ENCODE results near the gene YBX1. TPM values are rescaled to one million over a fixed set of nuclear protein-coding genes. Genes with fewer than 3 reads are reported as not detected.
"Not testable (repeated sequence)": the region's sequence is repeated elsewhere in the genome, so short reads cannot be mapped to it uniquely, and the experiment has no call there.

YBX1 gene
- total RNA-seq, 1 experiment from 2014 or later, result 821 TPM

DNA sequence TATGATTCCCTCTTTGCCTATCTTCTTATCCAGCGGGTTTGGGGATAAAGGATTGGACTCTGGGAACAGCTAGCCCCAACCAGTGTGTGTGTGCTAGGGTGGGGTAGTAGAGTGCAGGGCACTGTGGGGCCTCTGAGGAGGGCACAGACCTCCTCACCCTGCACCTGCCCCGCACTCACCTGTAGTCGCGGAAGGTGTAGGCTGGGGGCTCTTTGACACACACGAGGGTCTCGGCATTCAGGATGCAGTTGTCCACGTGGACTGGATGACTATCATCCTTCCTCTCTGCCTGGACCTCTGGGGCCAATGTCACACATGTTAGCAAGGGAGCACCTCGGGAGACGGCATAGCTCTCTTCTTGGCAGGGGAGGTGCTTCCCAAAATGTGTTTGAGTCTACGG lies 65.8 kb downstream of the YBX1 start:
- DNase-seq (ENCODE audit: low spot score), result no peak

DNA sequence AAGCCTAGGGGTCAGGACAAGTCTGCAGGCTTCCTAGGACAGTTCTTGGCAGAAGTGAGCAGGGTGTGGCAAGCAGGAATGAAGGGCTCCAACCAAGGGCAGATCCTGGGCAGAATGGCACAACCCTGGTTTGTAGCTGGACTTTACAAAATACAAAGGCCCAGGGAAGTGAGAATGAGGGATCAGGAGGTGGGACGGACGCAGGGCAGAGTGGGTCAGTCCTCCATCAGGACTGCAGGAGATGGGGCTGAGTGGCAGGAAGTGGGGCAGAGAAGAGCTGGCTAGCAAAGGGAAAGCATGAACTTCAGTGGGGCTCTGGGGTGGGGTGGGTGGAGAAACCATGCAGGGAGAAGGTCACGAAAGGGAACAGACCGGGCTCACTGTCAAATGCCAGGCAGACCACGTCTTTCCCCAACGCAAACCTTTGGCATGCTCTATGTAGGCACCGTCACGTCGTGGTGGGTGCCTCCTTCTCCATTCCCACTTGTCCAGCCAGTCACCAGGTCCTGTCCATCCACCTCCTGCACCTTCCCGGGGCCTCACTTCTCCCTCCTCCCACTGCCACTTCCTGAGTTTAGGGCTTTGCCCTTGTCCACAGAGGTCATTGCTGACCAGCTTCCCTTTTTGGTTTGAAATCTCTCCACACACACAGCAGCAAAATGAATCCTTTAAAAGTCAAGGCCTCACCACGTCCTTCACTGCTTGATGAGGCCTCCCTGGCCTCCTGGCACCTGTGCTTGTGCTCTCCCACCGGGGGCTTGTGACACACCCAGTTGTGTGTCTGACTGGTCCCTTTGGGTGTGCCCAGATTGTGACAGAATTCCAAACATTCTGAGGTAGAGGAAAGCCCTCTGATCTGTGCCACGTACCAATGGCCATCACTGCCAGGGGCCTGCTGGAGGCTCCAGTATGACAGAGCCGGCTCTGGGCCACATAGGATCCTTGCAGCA lies 66.5 kb downstream of the YBX1 start:
- no peak for DNase-seq (ENCODE audit: low spot score)

DNA sequence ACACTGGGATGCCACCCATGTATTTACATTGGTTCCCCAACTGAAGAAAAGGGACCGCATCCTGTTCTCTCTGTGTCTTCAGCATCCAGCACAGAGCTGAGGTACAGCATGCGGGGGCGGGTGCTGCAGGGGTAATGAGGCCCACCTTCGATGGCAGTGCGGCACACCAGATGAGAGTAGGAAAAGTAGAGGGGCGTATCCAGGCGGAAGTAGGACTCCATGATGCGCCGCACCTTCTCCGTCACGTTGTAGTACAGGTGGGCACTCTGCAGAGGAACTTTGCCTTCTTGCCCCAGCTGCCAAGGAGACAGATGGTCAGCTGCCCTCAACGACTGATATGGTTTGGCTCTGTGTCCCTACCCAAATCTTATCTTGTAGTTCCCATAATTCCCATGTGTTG lies 67.8 kb downstream of the YBX1 start:
- DNase-seq (ENCODE audit: low spot score), result no peak

DNA sequence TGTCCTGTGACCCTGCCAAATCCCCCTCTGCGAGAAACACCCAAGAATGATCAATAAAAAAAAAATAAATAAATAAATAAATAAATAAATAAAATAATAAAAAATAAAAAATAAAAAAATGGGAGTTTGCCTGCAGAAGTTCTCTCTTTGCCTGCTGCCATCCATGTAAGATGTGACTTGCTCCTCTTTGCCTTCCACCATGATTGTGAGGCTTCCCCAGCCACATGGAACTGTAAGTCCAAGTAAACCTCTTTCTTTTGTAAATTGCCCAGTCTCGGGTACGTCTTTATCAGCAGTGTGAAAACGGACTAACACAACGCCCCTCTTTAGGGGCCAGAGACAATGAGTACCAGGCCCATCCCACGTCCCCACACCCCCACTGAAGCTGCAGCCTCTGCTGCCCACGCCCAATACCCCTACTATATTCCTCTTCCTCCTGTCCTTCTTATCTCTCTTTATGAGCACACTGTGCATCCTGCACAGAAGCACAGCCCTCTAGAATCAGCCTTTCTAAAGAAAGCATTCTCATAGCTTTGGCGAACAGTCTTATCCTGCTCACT lies 69.4 kb downstream of the YBX1 start:
- DNase-seq (ENCODE audit: low spot score), result not testable (repeated sequence)

DNA sequence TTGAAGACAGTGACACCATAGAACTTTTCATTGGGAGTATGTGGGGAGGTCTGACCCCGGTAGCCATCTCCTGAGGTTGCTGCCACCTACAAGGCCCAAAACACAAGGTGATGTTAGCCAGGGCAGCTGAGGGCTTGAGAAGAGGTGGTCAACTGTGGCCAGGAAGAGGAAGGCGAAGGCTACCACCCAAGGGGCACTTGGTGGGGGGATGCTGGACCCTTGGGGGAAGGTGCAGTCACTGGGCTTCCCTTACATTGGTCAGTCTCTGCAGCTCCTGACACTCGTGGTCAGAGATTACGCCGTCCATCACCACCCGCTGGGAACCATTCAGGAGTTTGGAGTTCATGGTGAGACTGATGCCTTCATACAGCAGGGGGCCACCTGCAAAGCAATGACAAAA lies 70.1 kb downstream of the YBX1 start:
- DNase-seq (ENCODE audit: low spot score), result no peak

DNA sequence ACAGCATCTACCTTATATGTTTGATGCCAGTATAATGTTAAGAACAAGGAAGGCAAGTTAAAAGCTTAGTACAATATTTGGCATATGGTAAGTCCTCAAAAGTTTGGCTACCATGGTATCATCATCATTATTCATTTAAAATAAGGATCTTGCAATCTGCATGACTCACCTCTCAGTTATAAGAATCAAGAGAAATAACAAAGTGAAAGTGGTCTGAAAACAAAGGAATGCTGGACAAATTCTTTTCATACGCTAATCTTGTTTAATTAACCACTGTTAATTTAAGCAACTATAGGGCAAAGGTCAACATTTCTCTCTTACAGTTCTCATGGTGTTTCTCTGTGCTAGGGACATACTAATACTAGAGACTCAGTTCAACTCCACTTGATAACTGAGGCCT lies 70.9 kb downstream of the YBX1 start:
- DNase-seq (ENCODE audit: low spot score), result no peak

Other genes starting within 250 kb of the YBX1 start
- gene ZMYND12, start 226.4 kb upstream of the YBX1 start, total RNA-seq (2014; rRNA removed; shearing (Covaris generic)), result not detected in 2 replicates
- 8.7 and 10.9 TPM in 2 replicates for gene PPCS, start 225.9 kb upstream of the YBX1 start, total RNA-seq (2014; rRNA removed; shearing (Covaris generic))
- 1.2 and 1.8 TPM in 2 replicates for gene CCDC30, start 219.1 kb upstream of the YBX1 start, total RNA-seq (2014; rRNA removed; shearing (Covaris generic))
- gene PPIH, start 24.0 kb upstream of the YBX1 start, total RNA-seq (2014; rRNA removed; shearing (Covaris generic)), result 74.9 and 114 TPM in 2 replicates
- not detected in 2 replicates for gene CLDN19, start 57.8 kb downstream of the YBX1 start, total RNA-seq (2014; rRNA removed; shearing (Covaris generic))
- gene P3H1, start 84.6 kb downstream of the YBX1 start, total RNA-seq (2014; rRNA removed; shearing (Covaris generic)), result 79.5 and 95.5 TPM in 2 replicates
- 3.1 and 6.1 TPM in 2 replicates for gene C1orf50, start 84.8 kb downstream of the YBX1 start, total RNA-seq (2014; rRNA removed; shearing (Covaris generic))
- gene TMEM269, start 102.6 kb downstream of the YBX1 start, total RNA-seq (2014; rRNA removed; shearing (Covaris generic)), result 0.05 TPM in 1 of 2 replicates, not detected in the other
- gene ERMAP, start 134.7 kb downstream of the YBX1 start, total RNA-seq (2014; rRNA removed; shearing (Covaris generic)), result 6.2 and 7.8 TPM in 2 replicates
- gene SVBP, start 135.0 kb downstream of the YBX1 start, total RNA-seq (2014; rRNA removed; shearing (Covaris generic)), result 15.2 and 25.8 TPM in 2 replicates
- gene ZNF691, start 164.2 kb downstream of the YBX1 start, total RNA-seq (2014; rRNA removed; shearing (Covaris generic)), result 4.4 and 9.1 TPM in 2 replicates